NB4 (cell line): ENCODE data around the gene RERE.
"Not testable (repeated sequence)": the region's sequence is repeated elsewhere in the genome, so short reads cannot be mapped to it uniquely, and the experiment has no call there.

Source experiments
- POLR2A ChIP-seq: IDR thresholded peaks from 2 replicates; pipeline ENCODE4 v1.6.1; 2011; ENCODE audit warnings: mild to moderate bottlenecking; ENCODE audit not compliant: insufficient read length; ENCODE audit errors: extremely low read depth
- TF ChIP-seq, protein P1 (sequence below): IDR thresholded peaks from one replicate; pipeline ENCODE4 v1.5.1; 2012; ENCODE audit warnings: low read depth, low read length

DNA sequence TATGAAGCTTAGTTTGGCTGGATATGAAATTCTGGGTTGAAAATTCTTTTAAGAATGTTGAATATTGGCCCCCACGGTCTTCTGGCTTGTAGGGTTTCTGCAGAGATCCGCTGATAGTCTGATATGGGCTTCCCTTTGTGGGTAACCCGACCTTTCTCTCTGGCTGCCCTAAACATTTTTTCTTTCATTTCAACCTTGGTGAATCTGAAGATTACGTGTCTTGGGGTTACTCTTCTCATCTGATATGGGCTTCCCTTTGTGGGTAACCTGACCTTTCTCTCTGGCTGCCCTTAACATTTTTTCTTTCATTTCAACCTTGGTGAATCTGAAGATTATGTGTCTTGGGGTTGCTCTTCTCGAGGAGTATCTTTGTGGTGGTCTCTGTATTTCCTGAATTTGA lies 371.3 kb downstream of the RERE start:
- TF ChIP-seq, protein P1, sequence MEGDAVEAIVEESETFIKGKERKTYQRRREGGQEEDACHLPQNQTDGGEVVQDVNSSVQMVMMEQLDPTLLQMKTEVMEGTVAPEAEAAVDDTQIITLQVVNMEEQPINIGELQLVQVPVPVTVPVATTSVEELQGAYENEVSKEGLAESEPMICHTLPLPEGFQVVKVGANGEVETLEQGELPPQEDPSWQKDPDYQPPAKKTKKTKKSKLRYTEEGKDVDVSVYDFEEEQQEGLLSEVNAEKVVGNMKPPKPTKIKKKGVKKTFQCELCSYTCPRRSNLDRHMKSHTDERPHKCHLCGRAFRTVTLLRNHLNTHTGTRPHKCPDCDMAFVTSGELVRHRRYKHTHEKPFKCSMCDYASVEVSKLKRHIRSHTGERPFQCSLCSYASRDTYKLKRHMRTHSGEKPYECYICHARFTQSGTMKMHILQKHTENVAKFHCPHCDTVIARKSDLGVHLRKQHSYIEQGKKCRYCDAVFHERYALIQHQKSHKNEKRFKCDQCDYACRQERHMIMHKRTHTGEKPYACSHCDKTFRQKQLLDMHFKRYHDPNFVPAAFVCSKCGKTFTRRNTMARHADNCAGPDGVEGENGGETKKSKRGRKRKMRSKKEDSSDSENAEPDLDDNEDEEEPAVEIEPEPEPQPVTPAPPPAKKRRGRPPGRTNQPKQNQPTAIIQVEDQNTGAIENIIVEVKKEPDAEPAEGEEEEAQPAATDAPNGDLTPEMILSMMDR, result not testable (repeated sequence)
- not testable (repeated sequence) for TF ChIP-seq POLR2A
